Epithelial cell of proximal tubule (primary cell): ENCODE results near the gene C15orf39. TPM values are rescaled to one million over a fixed set of nuclear protein-coding genes. Genes with fewer than 3 reads are reported as not detected.

Source experiments
- DNase-seq: peaks from one replicate; pipeline ENCODE4 v3.0.0-alpha.2; 2011; ENCODE audit warnings: low read depth
- H3K4me3 ChIP-seq: 2 replicates; pipeline ENCODE4 v1.5.1; 2011; ENCODE audit warnings: low read depth, mild to moderate bottlenecking, low read length
- total RNA-seq: library from RNA; depleted of rRNA; stranded (reverse); fragments of >200 nt; gene quantifications from 2 replicates; pipeline ENCODE4 v1.2.3, GENCODE V29; 2015
- TF ChIP-seq, protein P1 (sequence below): conservative IDR thresholded peaks from 2 replicates; pipeline ENCODE4 v1.5.1; 2012; ENCODE audit warnings: low read depth, mild to moderate bottlenecking, low read length

The C15orf39 gene
- total RNA-seq, 1 donor from 2014 or later: 9.6 TPM

GRCh38 chr15:75206803-75207617, 5.3 kb downstream of the C15orf39 start:
- no peak overlapping the region for H3K4me3 ChIP-seq
- TF ChIP-seq, protein P1, sequence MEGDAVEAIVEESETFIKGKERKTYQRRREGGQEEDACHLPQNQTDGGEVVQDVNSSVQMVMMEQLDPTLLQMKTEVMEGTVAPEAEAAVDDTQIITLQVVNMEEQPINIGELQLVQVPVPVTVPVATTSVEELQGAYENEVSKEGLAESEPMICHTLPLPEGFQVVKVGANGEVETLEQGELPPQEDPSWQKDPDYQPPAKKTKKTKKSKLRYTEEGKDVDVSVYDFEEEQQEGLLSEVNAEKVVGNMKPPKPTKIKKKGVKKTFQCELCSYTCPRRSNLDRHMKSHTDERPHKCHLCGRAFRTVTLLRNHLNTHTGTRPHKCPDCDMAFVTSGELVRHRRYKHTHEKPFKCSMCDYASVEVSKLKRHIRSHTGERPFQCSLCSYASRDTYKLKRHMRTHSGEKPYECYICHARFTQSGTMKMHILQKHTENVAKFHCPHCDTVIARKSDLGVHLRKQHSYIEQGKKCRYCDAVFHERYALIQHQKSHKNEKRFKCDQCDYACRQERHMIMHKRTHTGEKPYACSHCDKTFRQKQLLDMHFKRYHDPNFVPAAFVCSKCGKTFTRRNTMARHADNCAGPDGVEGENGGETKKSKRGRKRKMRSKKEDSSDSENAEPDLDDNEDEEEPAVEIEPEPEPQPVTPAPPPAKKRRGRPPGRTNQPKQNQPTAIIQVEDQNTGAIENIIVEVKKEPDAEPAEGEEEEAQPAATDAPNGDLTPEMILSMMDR: no peak
- DNase-seq: no peak

- no peak overlapping the region for H3K4me3 ChIP-seq
- no peak for DNase-seq
- TF ChIP-seq, protein P1: no peak
Measured at GRCh38 chr15:75207618-75208500, 6.2 kb downstream of the C15orf39 start.

GRCh38 chr15:75208501-75209288, 7.0 kb downstream of the C15orf39 start:
- H3K4me3 ChIP-seq: no peak overlapping the region
- TF ChIP-seq, protein P1: no peak
- no peak for DNase-seq

DNA sequence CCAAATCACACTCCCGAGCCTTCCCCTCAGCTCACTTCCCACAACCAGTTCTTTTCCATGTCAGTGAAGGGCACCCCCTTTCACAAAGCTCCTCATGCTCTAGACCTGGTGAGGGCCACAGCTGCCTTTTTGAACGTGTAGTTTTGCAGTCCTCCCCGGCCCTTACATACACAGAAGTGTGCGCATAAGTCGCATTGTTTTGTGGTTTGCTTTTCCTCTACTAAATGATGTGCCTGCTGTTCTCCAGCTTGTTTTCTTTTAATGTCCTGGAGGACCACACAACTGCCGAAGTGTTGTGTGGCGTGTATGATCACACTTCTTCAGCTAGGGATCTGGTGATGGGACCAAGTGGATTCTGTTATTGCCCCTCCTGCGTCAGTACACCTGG, 7.6 kb downstream of the C15orf39 start:
- H3K4me3 ChIP-seq: no peak overlapping the region
- no peak for DNase-seq
- TF ChIP-seq, protein P1: no peak

DNA sequence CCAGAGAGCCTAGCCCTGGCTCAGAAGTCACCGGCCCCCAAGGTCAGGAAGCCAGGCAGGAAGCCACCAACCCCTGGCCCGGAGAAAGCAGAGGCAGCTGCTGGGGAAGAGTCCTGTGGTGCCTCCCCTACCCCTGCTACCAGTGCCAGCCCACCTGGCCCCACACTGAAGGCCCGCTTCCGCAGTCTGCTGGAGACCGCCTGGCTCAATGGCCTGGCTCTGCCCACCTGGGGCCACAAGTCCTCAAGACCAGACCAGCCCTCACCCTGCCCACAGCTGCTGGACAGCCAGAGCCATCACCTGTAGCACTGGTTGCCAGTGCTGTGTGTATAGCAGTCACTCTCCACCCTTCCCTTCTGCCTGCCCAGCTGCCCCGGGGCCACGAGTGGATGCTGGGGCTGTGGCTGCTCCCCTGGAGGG, 9.1 kb downstream of the C15orf39 start:
- H3K4me3 ChIP-seq: no peak overlapping the region
- TF ChIP-seq, protein P1: no peak
- DNase-seq: no peak

- DNase-seq: no peak
- TF ChIP-seq, protein P1: no peak
- no peak overlapping the region for H3K4me3 ChIP-seq
Measured at GRCh38 chr15:75211436-75212199, 9.9 kb downstream of the C15orf39 start.
